Mammary epithelial cell (primary cell): ENCODE measurements around the gene CDHR2.

ENCODE experiments used
- CTCF ChIP-seq, 2 donors: IDR thresholded peaks in 1 of 2; conservative IDR thresholded peaks in 1 of 2; 2 replicates each; pipeline ENCODE4 v1.5.1; 2011 to 2012; ENCODE audit warnings: inconsistent platforms in 2 of 2, low read length in 2 of 2, mild to moderate bottlenecking in 2 of 2, control low read depth in 1 of 2, low read depth in 1 of 2; ENCODE audit not compliant: insufficient read depth in 1 of 2; ENCODE audit errors: extremely low read depth in 1 of 2
- EZH2 ChIP-seq: IDR thresholded peaks from 2 replicates; pipeline ENCODE4 v1.6.1; 2012; ENCODE audit warnings: low read length, inconsistent platforms, borderline replicate concordance

- TF ChIP-seq EZH2 (no peak), CTCF (conservative IDR thresholded peaks at IDR 0.05 in 1 of 2, IDR thresholded peaks at IDR 0.05 in 1 of 2; ENCODE audit: extremely low read depth in 1 of 2, insufficient read depth in 1 of 2, low read depth in 1 of 2, low read length in 2 of 2) (peak; percentile 69 to 83)
Measured at GRCh38 chr5:176573564-176574296, 24.6 kb downstream of the CDHR2 start.
